ENCODE data around the gene EPS15. TPM values are rescaled to one million over a fixed set of nuclear protein-coding genes. Genes with fewer than 3 reads are reported as not detected.
"Not testable (repeated sequence)": the region's sequence is repeated elsewhere in the genome, so short reads cannot be mapped to it uniquely, and the experiment has no call there.

Gene EPS15
- total RNA-seq, 4 donors from 2014 or later, result 94.8 to 133 (median 125) TPM

DNA sequence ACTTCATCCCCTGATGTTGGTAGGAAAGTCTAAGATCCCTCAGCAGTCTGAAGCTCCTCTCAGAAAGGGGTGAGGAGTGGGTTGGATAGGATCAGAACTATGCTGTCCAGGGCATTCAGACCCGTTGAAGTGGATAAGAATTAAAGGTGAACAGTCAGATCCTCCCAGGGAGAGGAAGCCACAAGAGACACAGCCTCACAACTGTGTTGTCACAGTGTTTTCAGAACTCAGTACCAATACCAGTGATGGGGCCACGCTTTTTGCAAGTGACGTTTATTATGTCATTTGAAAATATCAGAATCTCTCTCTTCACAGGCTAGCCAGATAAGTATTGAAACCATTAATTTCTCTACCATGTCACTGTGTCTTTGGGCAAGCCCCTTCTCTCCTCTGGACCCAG is 15.4 kb upstream of the EPS15 start:
- H3K36me3 ChIP-seq, result no peaks in the 10 kb centered on the region
- peaks cover 0 to 19% (median 2%) of the 10 kb centered on the region in 4 donors for H3K4me1 ChIP-seq
- H3K9me3 ChIP-seq, result peaks cover 0 to 4% (median 0%) of the 10 kb centered on the region in 4 donors
- TF ChIP-seq POLR2A (IDR thresholded peaks at IDR 0.05) (no peak), EP300 (IDR thresholded peaks at IDR 0.05) (no peak)
- TF ChIP-seq, protein P1, sequence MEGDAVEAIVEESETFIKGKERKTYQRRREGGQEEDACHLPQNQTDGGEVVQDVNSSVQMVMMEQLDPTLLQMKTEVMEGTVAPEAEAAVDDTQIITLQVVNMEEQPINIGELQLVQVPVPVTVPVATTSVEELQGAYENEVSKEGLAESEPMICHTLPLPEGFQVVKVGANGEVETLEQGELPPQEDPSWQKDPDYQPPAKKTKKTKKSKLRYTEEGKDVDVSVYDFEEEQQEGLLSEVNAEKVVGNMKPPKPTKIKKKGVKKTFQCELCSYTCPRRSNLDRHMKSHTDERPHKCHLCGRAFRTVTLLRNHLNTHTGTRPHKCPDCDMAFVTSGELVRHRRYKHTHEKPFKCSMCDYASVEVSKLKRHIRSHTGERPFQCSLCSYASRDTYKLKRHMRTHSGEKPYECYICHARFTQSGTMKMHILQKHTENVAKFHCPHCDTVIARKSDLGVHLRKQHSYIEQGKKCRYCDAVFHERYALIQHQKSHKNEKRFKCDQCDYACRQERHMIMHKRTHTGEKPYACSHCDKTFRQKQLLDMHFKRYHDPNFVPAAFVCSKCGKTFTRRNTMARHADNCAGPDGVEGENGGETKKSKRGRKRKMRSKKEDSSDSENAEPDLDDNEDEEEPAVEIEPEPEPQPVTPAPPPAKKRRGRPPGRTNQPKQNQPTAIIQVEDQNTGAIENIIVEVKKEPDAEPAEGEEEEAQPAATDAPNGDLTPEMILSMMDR (IDR thresholded peaks at IDR 0.05), result no peak
- no peaks in the 10 kb centered on the region for H3K27me3 ChIP-seq
- H3K4me3 ChIP-seq, result no peak overlapping the region
- DNase-seq (ENCODE audit: low spot score in 2 of 2), result no peak
- peak overlapping the region; percentile 36 to 84 (median 66) for H3K27ac ChIP-seq
- 42 to 58% methylated on average over 3 of the region's 3 CpGs for WGBS, 2 donors

DNA sequence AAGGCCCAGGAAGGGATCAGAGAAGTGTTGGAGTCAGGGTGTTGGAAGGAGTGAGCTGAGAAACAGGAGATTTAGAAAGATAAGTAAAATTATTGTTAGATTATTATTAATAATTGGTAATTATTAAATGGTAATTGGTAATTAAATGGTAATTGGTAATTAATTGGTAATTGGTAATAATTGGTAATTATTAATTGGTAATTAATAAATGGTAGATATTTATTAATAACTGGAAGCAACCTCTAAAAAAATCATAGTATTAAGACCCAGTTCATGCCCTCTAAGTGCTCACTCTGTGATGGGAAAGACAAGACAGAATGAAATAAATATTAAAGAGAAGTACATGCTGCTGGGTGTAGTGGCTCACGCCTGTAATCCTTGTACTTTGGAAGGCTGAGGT is 13.8 kb upstream of the EPS15 start:
- WGBS, 2 donors, result 93 to 95% methylated on average over 1 of the region's 1 CpG
- TF ChIP-seq EP300 (IDR thresholded peaks at IDR 0.05) (no peak), POLR2A (IDR thresholded peaks at IDR 0.05) (no peak)
- TF ChIP-seq, protein P1 (IDR thresholded peaks at IDR 0.05), result no peak
- peaks cover 0 to 19% (median 2%) of the 10 kb centered on the region in 4 donors for H3K4me1 ChIP-seq
- H3K27me3 ChIP-seq, result no peaks in the 10 kb centered on the region
- H3K4me3 ChIP-seq, result no peak overlapping the region
- H3K9me3 ChIP-seq, result peaks cover 0 to 4% (median 0%) of the 10 kb centered on the region in 4 donors
- no peak overlapping the region for H3K27ac ChIP-seq
- DNase-seq (ENCODE audit: low spot score in 2 of 2), result no peak
- H3K36me3 ChIP-seq, result no peaks in the 10 kb centered on the region

DNA sequence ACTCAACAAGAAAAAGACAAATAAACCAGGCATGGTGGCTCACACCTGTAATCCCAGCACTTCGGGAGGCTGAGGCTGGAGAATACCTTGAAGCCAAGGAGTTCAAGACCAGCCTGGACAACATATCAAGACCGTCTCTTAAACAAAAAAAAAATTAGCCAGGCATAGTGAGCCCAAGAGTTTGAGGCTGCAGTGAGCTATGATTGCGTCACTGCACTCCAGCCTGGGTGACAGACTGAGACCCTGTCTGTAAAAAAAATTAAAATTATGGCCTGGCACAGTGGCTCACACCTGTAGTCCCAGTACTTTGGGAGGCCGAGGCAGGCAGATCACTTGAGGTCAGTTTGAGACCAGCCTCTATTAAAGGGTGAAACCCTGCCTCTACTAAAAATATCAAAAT is 11.4 kb upstream of the EPS15 start:
- 92 to 98% methylated on average over 4 of the region's 4 CpGs for WGBS, 2 donors
- not testable (repeated sequence) for H3K4me3 ChIP-seq, H3K9me3 ChIP-seq

DNA sequence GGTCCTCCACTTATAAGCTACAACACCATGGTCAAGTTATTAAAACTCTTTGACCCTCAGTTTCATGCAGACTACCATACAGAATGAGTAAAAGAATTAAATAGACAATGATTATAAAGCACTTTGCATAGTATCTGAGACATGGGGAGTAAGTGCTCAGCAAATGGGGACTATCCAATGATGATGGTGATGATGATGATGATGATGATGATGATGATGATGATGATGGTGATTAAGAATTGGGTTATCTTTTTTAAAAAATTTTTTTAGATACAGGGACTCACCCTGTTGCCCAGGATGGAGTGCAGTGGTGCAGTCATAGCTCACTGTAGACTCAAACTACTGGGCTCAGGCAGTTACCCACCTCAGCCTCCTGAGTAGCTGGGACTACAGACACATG is 8.1 kb upstream of the EPS15 start:
- no peak overlapping the region for H3K4me3 ChIP-seq
- H3K27me3 ChIP-seq, result no peaks in the 10 kb centered on the region
- no peak for DNase-seq (ENCODE audit: low spot score in 2 of 2)
- TF ChIP-seq, protein P1 (IDR thresholded peaks at IDR 0.05), result no peak
- TF ChIP-seq EP300 (IDR thresholded peaks at IDR 0.05) (no peak), POLR2A (IDR thresholded peaks at IDR 0.05) (no peak)
- no peaks in the 10 kb centered on the region for H3K36me3 ChIP-seq
- H3K27ac ChIP-seq, result no peak overlapping the region
- no peaks in the 10 kb centered on the region for H3K9me3 ChIP-seq
- H3K4me1 ChIP-seq, result peaks cover 0 to 12% (median 5%) of the 10 kb centered on the region in 4 donors

More for the DNA sequence above, 11.4 kb upstream of the EPS15 start:
- not testable (repeated sequence) for H3K36me3 ChIP-seq; H3K27ac ChIP-seq; H3K27me3 ChIP-seq; DNase-seq (ENCODE audit: low spot score in 2 of 2)
- peaks cover 0 to 17% (median 2%) of the 10 kb centered on the region in 4 donors for H3K4me1 ChIP-seq

DNA sequence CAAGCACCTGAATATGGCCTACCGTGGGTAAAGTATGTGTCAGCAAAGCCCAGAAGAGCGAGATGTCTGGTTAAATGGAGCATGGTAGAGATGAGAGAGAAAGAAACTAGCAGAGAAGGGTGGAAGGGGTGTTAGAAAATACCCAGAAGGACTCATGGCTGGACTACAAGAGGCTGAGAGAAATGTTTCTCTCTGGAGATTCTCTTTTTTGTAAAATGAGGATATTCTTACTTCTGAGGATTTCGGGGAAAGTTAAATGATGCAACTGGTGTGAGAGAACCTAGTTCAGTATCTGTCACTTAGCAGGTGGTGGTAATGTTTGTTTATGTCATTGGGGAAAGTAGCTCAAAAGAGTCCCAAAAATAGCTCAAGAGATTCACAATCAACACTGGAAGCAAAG is 7.2 kb upstream of the EPS15 start:
- TF ChIP-seq POLR2A (IDR thresholded peaks at IDR 0.05), result no peak
- TF ChIP-seq, protein P1 (IDR thresholded peaks at IDR 0.05), result no peak
- no peak for TF ChIP-seq EP300 (IDR thresholded peaks at IDR 0.05)
- 91 to 97% methylated on average over 3 of the region's 3 CpGs for WGBS, 2 donors
- no peaks in the 10 kb centered on the region for H3K9me3 ChIP-seq
- DNase-seq (ENCODE audit: low spot score in 2 of 2), result no peak
- no peaks in the 10 kb centered on the region for H3K36me3 ChIP-seq
- H3K4me3 ChIP-seq, result no peak overlapping the region
- H3K4me1 ChIP-seq, result peaks cover 0 to 12% (median 5%) of the 10 kb centered on the region in 4 donors
- no peak overlapping the region for H3K27ac ChIP-seq
- no peaks in the 10 kb centered on the region for H3K27me3 ChIP-seq

DNA sequence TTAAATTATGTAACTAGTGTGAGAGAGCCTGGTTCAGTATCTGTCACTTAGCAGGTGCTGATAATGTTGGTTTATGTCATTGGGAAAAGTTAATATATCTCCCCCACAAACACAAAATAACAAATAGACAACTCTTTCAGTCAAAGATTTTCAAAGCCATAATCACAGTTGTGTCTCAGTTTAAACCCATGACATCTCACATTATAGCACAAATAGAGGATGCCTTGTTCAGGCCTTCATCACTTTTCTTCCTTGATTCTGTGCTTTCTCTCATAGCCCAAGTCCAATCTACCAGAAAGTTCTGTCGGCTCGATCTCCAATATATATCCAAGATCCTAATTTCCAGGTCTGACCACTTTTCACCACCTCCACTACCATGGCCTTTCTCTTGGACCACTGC is 6.2 kb upstream of the EPS15 start:
- no peak overlapping the region for H3K4me3 ChIP-seq
- H3K36me3 ChIP-seq, result no peaks in the 10 kb centered on the region
- no peaks in the 10 kb centered on the region for H3K9me3 ChIP-seq
- H3K27me3 ChIP-seq, result no peaks in the 10 kb centered on the region
- H3K27ac ChIP-seq, result peak overlapping the region in 2 of 4 donors; percentile 79 to 87
- 75 to 80% methylated on average over 2 of the region's 2 CpGs for WGBS, 2 donors
- H3K4me1 ChIP-seq, result peaks cover 0 to 12% (median 5%) of the 10 kb centered on the region in 4 donors
- no peak for DNase-seq (ENCODE audit: low spot score in 2 of 2)
- TF ChIP-seq EP300 (IDR thresholded peaks at IDR 0.05) (no peak), POLR2A (IDR thresholded peaks at IDR 0.05) (no peak)
- TF ChIP-seq, protein P1 (IDR thresholded peaks at IDR 0.05), result no peak

Measured in tibial nerve (tissue), 4 donors.